SK-N-SH (cell line): ENCODE results near the gene FBXO10. TPM values are rescaled to one million over a fixed set of nuclear protein-coding genes. Genes with fewer than 3 reads are reported as not detected.

Source experiments
- CTCF ChIA-PET: fragments of 300-600, 350-600 bp; formaldehyde crosslinking; extraction: SDS; loops from one replicate; lab custom pipeline; 2021; lab: Yijun Ruan, JAX
- POLR2A ChIA-PET: fragments of 350-600 bp; sonication (Branson Sonifier 250); formaldehyde crosslinking; extraction: SDS; loops from one replicate; lab custom pipeline; 2020; ENCODE audit warnings: antibody characterized with exemption, inconsistent platforms; lab: Yijun Ruan, JAX
- DNase-seq: peaks from one replicate; pipeline ENCODE4 v3.0.0; 2012
- H2AFZ ChIP-seq: fragments of 200-600 bp; sonication (generic); 2 replicates; pipeline ENCODE4 v1.8.1; 2016; ENCODE audit warnings: antibody characterized with exemption, mild to moderate bottlenecking, low read depth
- H3F3A ChIP-seq: fragments of 200-600 bp; sonication (generic); replicated peaks from 2 replicates; pipeline ENCODE3; 2016; ENCODE audit warnings: antibody characterized with exemption, mild to moderate bottlenecking; ENCODE audit not compliant: insufficient read depth
- H3K27ac ChIP-seq, 2 experiments: fragments of 200-500 bp in 1 of 2; fragments of 200-600 bp in 1 of 2; sonication (Bioruptor generic) in 1 of 2; sonication (generic), shearing (Covaris generic) in 1 of 2; 2 replicates each; pipeline versions ENCODE4 v1.5.1 to v1.6.1; 2014 to 2016; ENCODE audit warnings: low read depth in 2 of 2, inconsistent platforms in 1 of 2, low read length in 1 of 2, mild to moderate bottlenecking in 1 of 2, mixed read lengths in 1 of 2
- H3K27me3 ChIP-seq: fragments of 200-600 bp; sonication (generic), shearing (Covaris generic); 2 replicates; pipeline ENCODE4 v1.6.1; 2016; ENCODE audit warnings: mixed run types; ENCODE audit not compliant: insufficient read depth
- H3K36me3 ChIP-seq, 2 experiments: fragments of 200-500 bp in 1 of 2; fragments of 200-600 bp in 1 of 2; sonication (Bioruptor generic) in 1 of 2; sonication (generic) in 1 of 2; replicated peaks in 1 of 2; 2 replicates each; pipeline versions ENCODE3 to v1.5.1; 2014 to 2016; ENCODE audit warnings: low read length in 1 of 2, mild to moderate bottlenecking in 1 of 2; ENCODE audit not compliant: insufficient read depth in 2 of 2, control insufficient read depth in 1 of 2
- H3K4me1 ChIP-seq, 2 experiments: fragments of 200-500 bp in 1 of 2; fragments of 200-600 bp in 1 of 2; sonication (Bioruptor generic) in 1 of 2; sonication (generic), shearing (Covaris generic) in 1 of 2; 2 replicates each; pipeline versions ENCODE4 v1.5.1 to v1.6.1; 2014 to 2016; ENCODE audit warnings: low read depth in 1 of 2, low read length in 1 of 2, mixed run types in 1 of 2; ENCODE audit not compliant: insufficient read depth in 2 of 2, control insufficient read depth in 1 of 2
- H3K4me2 ChIP-seq: fragments of 200-600 bp; sonication (generic), shearing (Covaris generic); 2 replicates; pipeline ENCODE4 v1.6.1; 2017; ENCODE audit warnings: mixed run types
- H3K4me3 ChIP-seq, 2 experiments: fragments of 200-500 bp in 1 of 2; fragments of 200-600 bp in 1 of 2; sonication (Bioruptor generic) in 1 of 2; sonication (generic), shearing (Covaris generic) in 1 of 2; 2 replicates each; pipeline versions ENCODE4 v1.5.1 to v1.8.1; 2014 to 2016; ENCODE audit warnings: low read depth in 2 of 2, inconsistent platforms in 1 of 2, low read length in 1 of 2, mild to moderate bottlenecking in 1 of 2, mixed read lengths in 1 of 2, moderate library complexity in 1 of 2
- H3K79me2 ChIP-seq: fragments of 200-600 bp; sonication (generic); 2 replicates; pipeline ENCODE4 v1.8.1; 2017; ENCODE audit warnings: mild to moderate bottlenecking; ENCODE audit not compliant: insufficient read depth
- H3K9ac ChIP-seq: fragments of 200-600 bp; sonication (generic); 2 replicates; pipeline ENCODE4 v1.6.1; 2017; ENCODE audit warnings: mixed run types
- H3K9me2 ChIP-seq: fragments of 200-600 bp; sonication (generic); 2 replicates; pipeline ENCODE4 v1.6.1; 2017; ENCODE audit warnings: mixed run types
- H3K9me3 ChIP-seq: fragments of 200-600 bp; sonication (generic); 2 replicates; pipeline ENCODE4 v1.6.1; 2017; ENCODE audit warnings: mixed run types, mild to moderate bottlenecking, moderate library complexity
- H4K20me1 ChIP-seq: fragments of 200-600 bp; sonication (generic); 2 replicates; pipeline ENCODE4 v1.6.1; 2017; ENCODE audit warnings: mild to moderate bottlenecking, mixed run types; ENCODE audit not compliant: insufficient read depth
- CHD2 ChIP-seq: fragments of 150-350 bp; IDR thresholded peaks from 2 replicates; pipeline ENCODE4 v1.6.1; 2018; ENCODE audit warnings: low read length; ENCODE audit not compliant: partially characterized antibody
- ELF1 ChIP-seq: IDR thresholded peaks from 2 replicates; pipeline ENCODE4 v1.4.0; 2012
- FOSL2 ChIP-seq: IDR thresholded peaks from 2 replicates; pipeline ENCODE4 v1.4.0; 2012; ENCODE audit warnings: low read depth, mild to moderate bottlenecking, moderate library complexity, borderline replicate concordance
- MEF2A ChIP-seq: IDR thresholded peaks from 2 replicates; pipeline ENCODE4 v1.4.0; 2012; ENCODE audit warnings: low read depth, borderline replicate concordance
- RAD21 ChIP-seq: IDR thresholded peaks from 2 replicates; pipeline ENCODE4 v1.6.1; 2012; ENCODE audit warnings: mild to moderate bottlenecking, low read length
- TEAD4 ChIP-seq: IDR thresholded peaks from 2 replicates; pipeline ENCODE4 v1.4.0; 2012; ENCODE audit warnings: mild to moderate bottlenecking, borderline replicate concordance; ENCODE audit not compliant: insufficient read depth
- WGBS: methylation state at CpG from one replicate; pipeline ENCODE4 v1.1.6; 2017; ENCODE audit warnings: low lambda C conversion rate; 5-methylcytosine and 5-hydroxymethylcytosine counted together
- polyA plus RNA-seq, 3 experiments: library from polyadenylated mRNA; depleted of rRNA; stranded (reverse); fragments of >200 nt; gene quantifications; 2 replicates each; pipeline ENCODE4 v1.2.3, GENCODE V29; 2012
- TF ChIP-seq, protein P1 (sequence below): IDR thresholded peaks from 2 replicates; pipeline ENCODE4 v1.6.1; 2012; ENCODE audit warnings: mild to moderate bottlenecking, low read depth, low read length, moderate library complexity
- TF ChIP-seq, protein P2 (sequence below): IDR thresholded peaks from 2 replicates; pipeline ENCODE4 v1.4.0; 2012; ENCODE audit warnings: low read depth
- TF ChIP-seq, protein P3 (sequence below): IDR thresholded peaks from 2 replicates; pipeline ENCODE4 v1.4.0; 2012; ENCODE audit warnings: low read depth, borderline replicate concordance

FBXO10 gene
- polyA plus RNA-seq, 1 of the 3 experiments (the other 2 are of a cell fraction) = 10.1 TPM

DNA sequence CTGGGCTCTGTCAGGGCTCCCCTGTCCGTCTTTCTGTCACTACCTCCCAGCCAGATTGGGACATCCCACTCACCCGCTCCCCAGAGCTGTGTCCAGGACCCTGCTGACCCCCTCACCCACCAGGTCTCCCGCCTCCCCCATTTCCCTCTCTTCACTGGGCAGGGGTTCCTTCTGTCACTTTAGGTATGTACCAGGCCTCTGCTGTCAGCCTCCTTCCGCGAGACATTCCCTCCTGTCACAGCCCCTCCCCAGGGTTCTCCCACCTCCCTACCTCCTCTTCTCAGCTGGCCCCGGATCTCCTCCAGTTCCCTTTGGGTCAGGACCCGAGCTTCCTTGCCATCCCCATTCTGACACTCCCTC, 89.9 kb downstream of the FBXO10 start:
- ChIA-PET CTCF (interaction anchor here (0.7 to 1.8 kb wide), 4 partner anchors 71 to 358 kb away, joined by 3 to 5 read pairs (median 3); partner anchors contain the start of gene TOMM5), POLR2A (interaction anchor here (0.9 to 1.6 kb wide), 3 partner anchors 15 to 299 kb away, joined by 3 to 4 read pairs (median 3); partner anchors contain the start of gene EXOSC3)
- peaks cover 16 to 20% of the 10 kb centered on the region in 2 experiments; a peak in 3 of 4 replicates for H3K4me1 ChIP-seq
- H3K27me3 ChIP-seq = no peaks in the 10 kb centered on the region
- H3F3A ChIP-seq = peaks cover 3% of the 10 kb centered on the region
- DNase-seq = no peak
- no peaks in the 10 kb centered on the region for H3K9me2 ChIP-seq
- H3K79me2 ChIP-seq = peaks cover 32% of the 10 kb centered on the region
- H3K9ac ChIP-seq = peak overlapping the region; percentile 79
- H3K36me3 ChIP-seq = peaks cover 13 to 22% of the 10 kb centered on the region in 2 experiments
- H3K9me3 ChIP-seq = no peaks in the 10 kb centered on the region
- H2AFZ ChIP-seq = peak overlapping the region; percentile 96; the same call in 1 of the 2 replicates
- TF ChIP-seq FOSL2 (no peak), ELF1 (no peak), MEF2A (no peak), TEAD4 (no peak), CHD2 (no peak), RAD21 (no peak)
- TF ChIP-seq, protein P1, sequence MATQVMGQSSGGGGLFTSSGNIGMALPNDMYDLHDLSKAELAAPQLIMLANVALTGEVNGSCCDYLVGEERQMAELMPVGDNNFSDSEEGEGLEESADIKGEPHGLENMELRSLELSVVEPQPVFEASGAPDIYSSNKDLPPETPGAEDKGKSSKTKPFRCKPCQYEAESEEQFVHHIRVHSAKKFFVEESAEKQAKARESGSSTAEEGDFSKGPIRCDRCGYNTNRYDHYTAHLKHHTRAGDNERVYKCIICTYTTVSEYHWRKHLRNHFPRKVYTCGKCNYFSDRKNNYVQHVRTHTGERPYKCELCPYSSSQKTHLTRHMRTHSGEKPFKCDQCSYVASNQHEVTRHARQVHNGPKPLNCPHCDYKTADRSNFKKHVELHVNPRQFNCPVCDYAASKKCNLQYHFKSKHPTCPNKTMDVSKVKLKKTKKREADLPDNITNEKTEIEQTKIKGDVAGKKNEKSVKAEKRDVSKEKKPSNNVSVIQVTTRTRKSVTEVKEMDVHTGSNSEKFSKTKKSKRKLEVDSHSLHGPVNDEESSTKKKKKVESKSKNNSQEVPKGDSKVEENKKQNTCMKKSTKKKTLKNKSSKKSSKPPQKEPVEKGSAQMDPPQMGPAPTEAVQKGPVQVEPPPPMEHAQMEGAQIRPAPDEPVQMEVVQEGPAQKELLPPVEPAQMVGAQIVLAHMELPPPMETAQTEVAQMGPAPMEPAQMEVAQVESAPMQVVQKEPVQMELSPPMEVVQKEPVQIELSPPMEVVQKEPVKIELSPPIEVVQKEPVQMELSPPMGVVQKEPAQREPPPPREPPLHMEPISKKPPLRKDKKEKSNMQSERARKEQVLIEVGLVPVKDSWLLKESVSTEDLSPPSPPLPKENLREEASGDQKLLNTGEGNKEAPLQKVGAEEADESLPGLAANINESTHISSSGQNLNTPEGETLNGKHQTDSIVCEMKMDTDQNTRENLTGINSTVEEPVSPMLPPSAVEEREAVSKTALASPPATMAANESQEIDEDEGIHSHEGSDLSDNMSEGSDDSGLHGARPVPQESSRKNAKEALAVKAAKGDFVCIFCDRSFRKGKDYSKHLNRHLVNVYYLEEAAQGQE = no peak
- TF ChIP-seq, protein P2, sequence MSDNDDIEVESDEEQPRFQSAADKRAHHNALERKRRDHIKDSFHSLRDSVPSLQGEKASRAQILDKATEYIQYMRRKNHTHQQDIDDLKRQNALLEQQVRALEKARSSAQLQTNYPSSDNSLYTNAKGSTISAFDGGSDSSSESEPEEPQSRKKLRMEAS = no peak
- TF ChIP-seq, protein P3, sequence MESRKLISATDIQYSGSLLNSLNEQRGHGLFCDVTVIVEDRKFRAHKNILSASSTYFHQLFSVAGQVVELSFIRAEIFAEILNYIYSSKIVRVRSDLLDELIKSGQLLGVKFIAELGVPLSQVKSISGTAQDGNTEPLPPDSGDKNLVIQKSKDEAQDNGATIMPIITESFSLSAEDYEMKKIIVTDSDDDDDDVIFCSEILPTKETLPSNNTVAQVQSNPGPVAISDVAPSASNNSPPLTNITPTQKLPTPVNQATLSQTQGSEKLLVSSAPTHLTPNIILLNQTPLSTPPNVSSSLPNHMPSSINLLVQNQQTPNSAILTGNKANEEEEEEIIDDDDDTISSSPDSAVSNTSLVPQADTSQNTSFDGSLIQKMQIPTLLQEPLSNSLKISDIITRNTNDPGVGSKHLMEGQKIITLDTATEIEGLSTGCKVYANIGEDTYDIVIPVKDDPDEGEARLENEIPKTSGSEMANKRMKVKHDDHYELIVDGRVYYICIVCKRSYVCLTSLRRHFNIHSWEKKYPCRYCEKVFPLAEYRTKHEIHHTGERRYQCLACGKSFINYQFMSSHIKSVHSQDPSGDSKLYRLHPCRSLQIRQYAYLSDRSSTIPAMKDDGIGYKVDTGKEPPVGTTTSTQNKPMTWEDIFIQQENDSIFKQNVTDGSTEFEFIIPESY = no peak
- H3K27ac ChIP-seq = peak overlapping the region in 1 of 2 experiments; percentile 73; a peak in 2 of 4 replicates
- H4K20me1 ChIP-seq = no peaks in the 10 kb centered on the region
- 2% methylated on average over 7 of the region's 7 CpGs for WGBS
- peak overlapping the region; percentile 97 for H3K4me2 ChIP-seq
- peak overlapping the region; percentile 74 to 87 for H3K4me3 ChIP-seq
